Activated CD4-positive, alpha-beta T cell treated with anti-CD3 and anti-CD28 coated beads, Interleukin-2, amount 10 ng/mL, durations not matched to agents 7 days and 5 days (primary cell): ENCODE data around the gene SH3RF1. TPM values are rescaled to one million over a fixed set of nuclear protein-coding genes. Genes with fewer than 3 reads are reported as not detected.

Source experiments
- CTCF ChIA-PET: fragments of 350-600 bp; sonication (Branson Sonifier 250); formaldehyde crosslinking; loops from one replicate; lab custom pipeline; 2021; ENCODE audit warnings: antibody characterized with exemption; lab: Charles Lee
- POLR2A ChIA-PET: fragments of 350-600 bp; sonication (Branson Sonifier 250); formaldehyde crosslinking; loops from one replicate; lab custom pipeline; 2021; ENCODE audit warnings: antibody characterized with exemption; lab: Charles Lee
- DNase-seq: peaks from one replicate; pipeline ENCODE4 v3.0.0-alpha.2; 2020
- H3K27ac Mint-ChIP-seq: one replicate; pipeline ENCODE4 v1.8.0; 2021; ENCODE audit warnings: mild to moderate bottlenecking, moderate library complexity, mixed read lengths
- H3K27me3 Mint-ChIP-seq: one replicate; pipeline ENCODE4 v1.8.0; 2021; ENCODE audit warnings: mixed read lengths
- H3K36me3 Mint-ChIP-seq: one replicate; pipeline ENCODE4 v1.8.0; 2021; ENCODE audit warnings: low read depth, mixed read lengths
- H3K4me1 Mint-ChIP-seq: one replicate; pipeline ENCODE4 v1.8.0; 2021; ENCODE audit warnings: mixed read lengths
- H3K4me3 Mint-ChIP-seq: one replicate; pipeline ENCODE4 v1.8.0; 2021; ENCODE audit warnings: mild to moderate bottlenecking, moderate library complexity, mixed read lengths
- H3K9me3 Mint-ChIP-seq: one replicate; pipeline ENCODE4 v1.8.0; 2021; ENCODE audit warnings: mixed read lengths
- total RNA-seq, 2 experiments: library from RNA; stranded (reverse); gene quantifications; one replicate each; pipeline ENCODE4 v1.2.3, GENCODE V29; 2021

Gene SH3RF1
- total RNA-seq, 2 experiments from 2014 or later, result 0.17 TPM

DNA sequence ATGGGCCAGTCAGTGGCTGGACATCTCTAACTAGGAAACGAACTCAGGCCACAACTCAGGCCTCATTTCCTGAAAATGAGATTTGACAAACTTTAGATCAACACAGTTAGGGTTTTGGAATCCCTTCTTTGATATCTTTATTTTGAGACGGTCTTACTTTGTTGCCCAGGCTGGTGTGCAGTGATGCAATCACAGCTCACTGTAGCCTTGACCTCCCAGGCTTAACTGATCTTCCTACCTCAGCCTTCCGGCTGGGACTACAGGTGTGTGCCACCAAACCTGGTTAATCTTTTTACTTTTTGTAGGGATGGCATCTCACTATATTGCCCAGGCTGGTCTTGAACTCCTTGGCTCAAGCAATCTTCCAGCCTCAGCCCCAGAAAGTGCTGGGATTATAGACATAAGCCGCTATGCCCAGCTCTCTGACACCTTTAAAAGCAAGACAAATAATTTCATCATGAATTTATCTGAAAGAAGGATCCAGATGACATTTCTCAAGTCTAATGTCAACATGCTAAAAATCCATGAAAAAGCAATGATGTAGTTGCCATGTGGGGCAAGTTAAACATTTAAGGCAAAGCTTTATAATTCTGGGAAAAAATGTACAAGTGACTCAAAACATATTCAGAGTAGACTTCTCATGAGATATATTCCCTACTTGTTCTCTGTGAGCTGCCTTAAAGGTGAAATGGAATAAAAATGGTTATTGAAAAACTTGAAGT is 171.6 kb downstream of the SH3RF1 start:
- Mint-ChIP-seq H3K4me1 (no peaks in the 10 kb centered on the region), H3K27ac (no peak overlapping the region), H3K4me3 (no peak overlapping the region), H3K9me3 (no peaks in the 10 kb centered on the region), H3K36me3 (no peaks in the 10 kb centered on the region), H3K27me3 (no peaks in the 10 kb centered on the region)
- CTCF ChIA-PET, result interaction anchor here (0.9 to 1.0 kb wide), 2 partner anchors 15 to 20 kb away, joined by 3 to 6 read pairs; no protein-coding TSS in a partner anchor
- POLR2A ChIA-PET, result no interaction called here
- no peak for DNase-seq

DNA sequence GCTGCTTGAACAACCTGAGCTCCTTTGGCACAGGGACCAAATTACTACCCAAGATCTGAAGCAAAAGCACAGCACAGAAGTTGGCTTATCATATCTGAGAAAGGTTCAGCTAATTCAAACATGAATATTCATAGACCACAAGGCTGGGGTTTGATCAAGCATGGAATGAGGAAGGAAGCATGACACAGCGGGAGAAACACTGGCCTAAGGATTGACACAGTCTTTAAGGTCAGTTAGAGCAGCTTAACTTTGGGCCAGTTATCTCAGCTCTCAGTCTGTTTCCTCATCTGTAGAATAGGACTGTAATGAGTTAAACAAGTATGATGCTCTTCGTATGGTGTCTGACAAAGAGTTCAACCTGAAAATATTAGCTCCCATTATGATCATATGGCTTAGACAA is 172.2 kb downstream of the SH3RF1 start:
- ChIA-PET POLR2A (no interaction called here), CTCF (no interaction called here)
- DNase-seq, result no peak
- Mint-ChIP-seq H3K4me1 (no peaks in the 10 kb centered on the region), H3K27ac (no peak overlapping the region), H3K9me3 (no peaks in the 10 kb centered on the region), H3K36me3 (no peaks in the 10 kb centered on the region), H3K27me3 (no peaks in the 10 kb centered on the region), H3K4me3 (no peak overlapping the region)

DNA sequence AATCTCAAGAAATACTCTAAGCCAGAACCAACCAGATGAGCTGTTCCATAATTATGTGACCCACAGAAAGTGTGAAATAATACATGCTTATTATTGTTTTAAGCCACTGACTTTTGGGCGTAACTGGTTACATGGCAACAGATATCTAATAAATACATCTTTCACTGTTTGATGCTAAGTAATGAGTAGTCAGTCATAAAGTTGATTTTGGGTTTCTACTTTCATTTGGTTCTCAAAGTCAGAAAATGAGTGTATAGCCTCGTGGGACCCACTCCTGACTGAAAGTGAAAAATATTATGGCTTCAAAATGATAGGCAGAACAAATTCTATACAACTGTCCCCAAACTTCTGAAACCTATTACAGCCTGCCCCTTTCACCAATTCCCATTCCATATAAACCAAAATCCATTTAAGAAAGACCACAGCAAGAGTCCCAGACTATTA is 172.7 kb downstream of the SH3RF1 start:
- POLR2A ChIA-PET, result no interaction called here
- Mint-ChIP-seq H3K36me3 (no peaks in the 10 kb centered on the region), H3K4me1 (no peaks in the 10 kb centered on the region), H3K27ac (no peak overlapping the region), H3K27me3 (no peaks in the 10 kb centered on the region), H3K9me3 (no peaks in the 10 kb centered on the region), H3K4me3 (no peak overlapping the region)
- CTCF ChIA-PET, result no interaction called here
- no peak for DNase-seq

DNA sequence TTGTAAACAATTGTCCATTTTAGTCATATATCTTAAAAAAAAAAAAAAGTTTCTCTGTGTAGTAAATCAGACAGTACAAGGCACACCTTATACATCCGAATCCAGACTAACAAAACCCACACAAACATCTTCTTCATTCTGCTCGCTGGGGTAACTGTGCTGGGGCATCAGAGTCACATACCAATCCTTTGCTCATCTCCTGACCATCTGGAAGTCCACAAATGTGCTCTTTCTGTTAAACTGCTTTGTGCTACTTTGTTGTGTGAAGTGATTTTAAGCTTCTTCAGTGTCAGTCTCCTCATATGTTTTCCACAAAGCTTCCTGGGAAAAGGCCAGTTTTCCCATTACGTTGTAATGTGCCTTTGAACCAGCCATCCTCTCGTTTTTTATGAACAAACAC is 174.5 kb downstream of the SH3RF1 start:
- H3K27ac Mint-ChIP-seq, result no peak overlapping the region
- DNase-seq, result no peak
- H3K36me3 Mint-ChIP-seq, result no peaks in the 10 kb centered on the region
- ChIA-PET POLR2A (no interaction called here), CTCF (no interaction called here)
- H3K9me3 Mint-ChIP-seq, result no peaks in the 10 kb centered on the region
- no peak overlapping the region for H3K4me3 Mint-ChIP-seq
- no peaks in the 10 kb centered on the region for H3K27me3 Mint-ChIP-seq
- no peaks in the 10 kb centered on the region for H3K4me1 Mint-ChIP-seq

DNA sequence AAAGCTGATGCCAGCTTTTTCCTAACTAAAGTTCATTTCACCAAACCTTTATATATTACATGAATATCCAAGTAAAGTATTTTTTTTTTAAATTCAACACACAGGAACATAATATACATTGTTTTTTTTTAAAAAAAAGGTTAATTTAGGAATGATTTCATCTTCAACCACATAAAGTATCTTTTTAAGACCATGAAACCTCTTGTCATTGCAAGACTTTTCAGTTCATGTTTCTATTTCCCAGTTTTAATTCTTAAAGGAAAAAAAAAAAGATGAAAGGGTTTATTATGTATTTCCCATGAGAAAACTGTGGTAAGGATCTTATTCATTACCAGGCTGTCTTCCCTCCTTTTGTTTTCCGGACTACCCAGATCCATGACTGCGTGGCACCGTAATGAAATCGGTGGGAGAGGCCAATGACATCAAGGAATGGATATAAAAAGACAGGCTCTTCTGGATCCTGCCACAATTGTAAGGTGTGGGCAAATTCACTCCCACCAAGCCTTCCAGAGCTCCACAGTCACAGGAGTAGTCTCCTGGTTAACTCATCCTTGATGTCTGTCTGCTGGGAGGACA is 176.0 kb downstream of the SH3RF1 start:
- CTCF ChIA-PET, result interaction anchor here (0.6 kb wide), 1 partner anchor 14 kb away, joined by 4 read pairs; no protein-coding TSS in a partner anchor
- Mint-ChIP-seq H3K27me3 (no peaks in the 10 kb centered on the region), H3K4me1 (no peaks in the 10 kb centered on the region), H3K9me3 (peaks cover 3% of the 10 kb centered on the region), H3K27ac (no peak overlapping the region), H3K4me3 (no peak overlapping the region), H3K36me3 (no peaks in the 10 kb centered on the region)
- POLR2A ChIA-PET, result no interaction called here
- DNase-seq, result no peak

DNA sequence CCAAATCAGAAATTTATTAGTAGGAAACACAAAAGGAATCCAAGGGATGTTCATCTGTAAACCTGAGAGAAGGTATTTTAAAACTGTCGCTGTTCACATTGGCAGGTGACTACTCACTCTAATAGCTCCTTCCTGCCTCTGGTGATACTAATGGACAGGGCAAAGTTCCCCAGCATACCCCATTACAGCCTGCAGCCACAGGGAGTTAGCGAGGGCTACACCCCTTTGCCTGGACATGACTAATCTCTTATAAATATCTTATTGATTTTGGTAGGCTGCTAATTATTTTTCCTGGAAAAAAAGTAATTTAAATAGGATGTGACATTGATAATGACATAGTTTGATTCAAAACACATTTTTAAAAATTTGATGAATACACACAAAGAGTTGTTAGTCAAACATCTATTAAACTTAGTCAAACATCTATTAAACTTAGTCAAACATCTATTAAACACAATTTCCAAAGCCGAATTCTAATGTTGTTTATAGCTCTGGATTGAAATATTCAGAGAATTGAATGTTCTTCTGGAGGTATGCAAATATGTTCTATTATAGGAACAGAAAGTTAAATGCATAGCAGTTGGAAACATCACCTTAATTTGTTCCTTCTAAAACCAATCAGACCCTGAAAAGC is 177.8 kb downstream of the SH3RF1 start:
- H3K36me3 Mint-ChIP-seq, result no peaks in the 10 kb centered on the region
- POLR2A ChIA-PET, result interaction anchor here (0.5 kb wide), 1 partner anchor 10 kb away, joined by 4 read pairs; no protein-coding TSS in a partner anchor
- CTCF ChIA-PET, result interaction anchor here (1.2 kb wide), 1 partner anchor 174 kb away, joined by 3 read pairs; no protein-coding TSS in a partner anchor
- no peak overlapping the region for H3K27ac Mint-ChIP-seq
- H3K4me3 Mint-ChIP-seq, result no peak overlapping the region
- H3K9me3 Mint-ChIP-seq, result peaks cover 5% of the 10 kb centered on the region
- H3K4me1 Mint-ChIP-seq, result no peaks in the 10 kb centered on the region
- no peak for DNase-seq
- no peaks in the 10 kb centered on the region for H3K27me3 Mint-ChIP-seq

DNA sequence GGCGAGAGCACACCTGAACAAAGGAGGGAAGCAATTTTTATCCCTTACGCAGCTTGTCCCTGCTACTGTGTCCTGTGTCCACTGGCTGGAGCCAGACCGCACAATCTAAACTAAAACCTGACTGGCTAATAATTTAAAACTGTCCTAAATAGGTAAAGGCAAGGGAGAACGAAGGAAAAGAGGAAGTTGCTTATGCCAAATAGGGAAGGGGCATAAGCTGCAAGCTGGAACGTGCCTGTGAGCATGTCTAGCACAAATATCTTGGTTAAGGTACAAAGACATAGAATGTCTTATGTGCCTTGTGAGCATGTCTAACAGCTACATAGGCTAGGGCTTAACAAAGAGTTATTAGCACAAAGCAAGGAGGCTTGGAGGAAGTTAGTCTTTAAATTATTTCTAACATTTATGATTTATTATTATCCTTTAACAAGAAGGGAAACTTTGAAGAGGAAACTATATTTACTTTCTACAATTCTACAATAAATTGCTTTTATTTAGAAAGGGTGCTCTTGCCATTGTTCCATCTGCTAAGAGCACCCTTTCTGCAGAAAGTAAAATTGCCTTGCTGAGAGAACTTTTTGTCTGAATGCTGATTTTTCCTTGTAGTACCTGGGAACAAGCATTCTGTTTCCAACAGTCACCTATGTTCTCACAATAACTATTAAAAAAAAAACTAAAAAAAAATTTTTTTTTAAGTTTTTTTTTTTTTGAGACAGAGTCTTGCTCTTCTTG is 180.1 kb downstream of the SH3RF1 start:
- Mint-ChIP-seq H3K36me3 (no peaks in the 10 kb centered on the region), H3K27me3 (no peaks in the 10 kb centered on the region), H3K9me3 (peaks cover 5% of the 10 kb centered on the region), H3K4me1 (no peaks in the 10 kb centered on the region), H3K4me3 (no peak overlapping the region), H3K27ac (no peak overlapping the region)
- no peak for DNase-seq
- POLR2A ChIA-PET, result no interaction called here
- CTCF ChIA-PET, result interaction anchor here (0.6 kb wide), 1 partner anchor 20 kb away, joined by 3 read pairs; no protein-coding TSS in a partner anchor

DNA sequence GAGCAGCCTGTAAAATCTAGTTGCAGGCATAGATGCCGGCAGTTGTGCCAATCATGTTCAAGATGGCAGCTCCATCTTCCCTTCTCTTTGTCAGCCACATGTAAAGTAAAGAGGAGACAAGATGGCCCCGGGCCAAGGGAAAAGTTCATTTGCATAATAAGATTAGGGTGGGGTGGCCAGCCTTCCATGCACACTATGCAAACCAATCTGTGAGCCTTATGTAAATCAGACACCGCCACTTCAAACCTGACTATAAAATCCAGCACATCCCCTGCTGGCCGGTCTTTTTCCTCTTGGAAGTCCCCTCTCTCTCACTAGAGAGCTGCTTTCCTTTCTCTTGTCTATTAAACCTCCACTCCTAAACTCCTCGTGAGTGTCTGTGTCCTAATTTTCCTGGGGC is 181.8 kb downstream of the SH3RF1 start:
- H3K4me3 Mint-ChIP-seq, result no peak overlapping the region
- POLR2A ChIA-PET, result no interaction called here

DNA sequence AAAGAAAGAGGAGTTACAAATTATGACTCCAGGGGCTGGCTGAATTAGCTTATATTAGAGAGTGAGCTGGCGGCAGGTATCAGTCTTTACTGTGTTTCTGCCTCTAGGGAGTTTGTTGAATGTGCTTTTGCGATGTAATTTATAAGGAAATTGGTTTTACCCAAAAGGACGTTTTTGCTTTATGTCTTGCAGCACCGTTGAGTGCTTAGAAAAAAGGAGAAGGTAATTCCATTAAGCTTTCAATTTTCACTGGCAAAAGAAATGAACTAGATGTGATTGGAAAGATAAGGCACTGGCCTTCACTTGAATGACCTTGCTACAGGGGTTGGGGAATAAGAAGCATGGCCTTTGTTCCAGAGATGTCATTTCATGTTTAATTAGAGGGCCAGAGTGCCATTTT is 185.8 kb downstream of the SH3RF1 start:
- peaks cover 3% of the 10 kb centered on the region for H3K4me1 Mint-ChIP-seq
- DNase-seq, result no peak
- no peak overlapping the region for H3K27ac Mint-ChIP-seq
- ChIA-PET POLR2A (no interaction called here), CTCF (interaction anchor here (1.2 to 1.5 kb wide), 2 partner anchors 14 to 35 kb away, joined by 3 to 6 read pairs; no protein-coding TSS in a partner anchor)
- peaks cover 1% of the 10 kb centered on the region for H3K9me3 Mint-ChIP-seq
- H3K27me3 Mint-ChIP-seq, result peaks cover 10% of the 10 kb centered on the region
- no peak overlapping the region for H3K4me3 Mint-ChIP-seq
- H3K36me3 Mint-ChIP-seq, result no peaks in the 10 kb centered on the region

More for the DNA sequence above, 181.8 kb downstream of the SH3RF1 start:
- Mint-ChIP-seq H3K9me3 (peaks cover 5% of the 10 kb centered on the region), H3K27ac (no peak overlapping the region), H3K4me1 (no peaks in the 10 kb centered on the region), H3K27me3 (no peaks in the 10 kb centered on the region), H3K36me3 (no peaks in the 10 kb centered on the region)
- CTCF ChIA-PET, result no interaction called here
- DNase-seq, result no peak

DNA sequence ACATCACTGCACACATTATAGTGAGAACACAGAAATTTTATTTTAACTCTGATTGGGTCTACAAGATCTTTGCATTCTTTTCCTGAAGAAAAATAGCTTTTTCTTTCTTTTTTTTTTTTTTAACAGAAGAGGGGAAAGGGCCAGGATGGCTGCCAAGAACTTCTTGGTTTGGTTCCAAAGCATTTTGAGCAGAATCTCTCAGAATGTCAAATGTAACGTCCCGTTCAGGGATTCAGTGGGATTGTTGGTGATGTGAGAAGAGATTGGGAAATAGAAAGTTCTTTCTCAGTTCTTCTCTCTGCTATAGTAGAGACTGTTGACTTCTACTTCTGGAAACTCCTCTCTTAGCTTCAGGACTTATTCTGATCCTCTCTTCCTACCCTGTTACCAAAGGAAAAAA is 189.8 kb downstream of the SH3RF1 start:
- H3K36me3 Mint-ChIP-seq, result no peaks in the 10 kb centered on the region
- no peaks in the 10 kb centered on the region for H3K9me3 Mint-ChIP-seq
- H3K4me3 Mint-ChIP-seq, result no peak overlapping the region
- peaks cover 10% of the 10 kb centered on the region for H3K27me3 Mint-ChIP-seq
- ChIA-PET CTCF (no interaction called here), POLR2A (no interaction called here)
- H3K27ac Mint-ChIP-seq, result no peak overlapping the region
- no peak for DNase-seq
- peaks cover 9% of the 10 kb centered on the region for H3K4me1 Mint-ChIP-seq

DNA sequence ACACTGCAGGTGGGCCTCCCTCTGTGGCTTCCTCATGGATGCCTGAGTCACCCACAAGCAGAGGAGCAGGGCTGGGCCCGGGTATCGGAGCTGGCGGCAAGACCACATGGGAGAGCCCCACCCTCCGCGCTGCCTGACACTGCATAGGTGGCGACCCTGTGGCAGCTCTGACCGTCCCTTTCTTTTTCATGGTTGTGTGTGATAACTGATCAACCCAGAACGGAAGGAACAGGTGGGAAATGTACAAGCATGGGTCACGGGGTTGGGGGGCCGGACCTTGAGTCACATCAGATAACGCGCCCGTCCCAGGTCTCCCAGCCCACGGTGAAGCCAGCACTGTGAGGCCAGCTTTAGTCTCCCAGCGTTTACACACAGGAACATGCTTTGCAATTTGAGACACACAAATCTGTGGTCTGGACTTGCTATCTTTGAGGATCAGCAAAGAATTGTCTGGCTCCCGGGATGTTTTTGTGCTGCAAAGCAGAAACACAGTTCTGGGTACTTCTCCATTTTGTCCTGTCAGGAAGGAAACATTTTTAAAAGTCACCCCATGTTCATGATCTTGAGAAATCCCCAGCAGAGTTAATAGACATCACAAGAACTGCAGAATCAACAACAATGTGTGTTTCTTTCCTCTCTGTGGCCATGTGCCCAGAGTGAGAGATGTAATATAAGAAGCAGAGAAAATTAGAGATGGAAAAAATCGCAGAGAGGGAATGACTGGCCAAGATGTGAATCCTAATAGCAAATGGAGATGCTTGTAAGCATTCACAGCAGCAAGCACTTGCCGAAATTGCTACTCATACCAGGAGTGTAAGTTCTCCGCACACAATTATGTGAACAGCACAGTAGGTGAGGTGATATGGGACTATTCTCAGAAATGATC is 190.6 kb downstream of the SH3RF1 start:
- Mint-ChIP-seq H3K4me3 (no peak overlapping the region), H3K36me3 (no peaks in the 10 kb centered on the region), H3K27ac (no peak overlapping the region), H3K4me1 (peaks cover 9% of the 10 kb centered on the region), H3K9me3 (no peaks in the 10 kb centered on the region), H3K27me3 (peaks cover 10% of the 10 kb centered on the region)
- ChIA-PET POLR2A (no interaction called here), CTCF (interaction anchor here (1.2 kb wide), 1 partner anchor 20 kb away, joined by 3 read pairs; no protein-coding TSS in a partner anchor)
- DNase-seq, result no peak

DNA sequence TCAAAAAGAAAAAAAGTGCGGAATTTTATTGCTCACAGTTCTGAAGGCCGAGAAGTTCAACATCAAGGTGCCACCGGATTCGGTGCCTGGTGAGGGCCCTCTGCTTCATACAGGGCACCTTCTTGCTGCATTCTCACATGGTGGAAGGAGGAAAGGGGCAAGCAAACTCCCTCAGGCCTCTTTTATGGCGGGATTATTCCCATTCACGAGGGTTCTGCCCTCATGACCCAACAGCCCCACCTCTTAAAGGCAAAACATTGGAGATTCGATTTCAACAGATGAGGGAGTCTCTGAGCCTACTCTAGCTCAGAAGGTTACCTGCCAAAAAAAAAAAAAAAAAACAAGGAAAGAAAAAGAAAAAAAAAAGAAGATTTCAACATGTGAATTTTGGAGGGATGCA is 196.6 kb downstream of the SH3RF1 start:
- no peaks in the 10 kb centered on the region for H3K27me3 Mint-ChIP-seq
- H3K9me3 Mint-ChIP-seq, result no peaks in the 10 kb centered on the region
- ChIA-PET CTCF (no interaction called here), POLR2A (no interaction called here)
- H3K4me1 Mint-ChIP-seq, result no peaks in the 10 kb centered on the region
- H3K4me3 Mint-ChIP-seq, result no peak overlapping the region
- no peak for DNase-seq
- H3K27ac Mint-ChIP-seq, result no peak overlapping the region
- H3K36me3 Mint-ChIP-seq, result no peaks in the 10 kb centered on the region
